Fibroblast of the conjunctiva (primary cell): ENCODE data around the gene CMTM7.
"Not testable (repeated sequence)": the region's sequence is repeated elsewhere in the genome, so short reads cannot be mapped to it uniquely, and the experiment has no call there.

Experiments used
- DNase-seq: peaks from one replicate; pipeline ENCODE4 v3.0.0-alpha.2; 2010; ENCODE audit warnings: low read depth

The CMTM7 gene

GRCh38 chr3:32383136-32383711 is 8.4 kb upstream of the CMTM7 start:
- DNase-seq, result no peak

- no peak for DNase-seq
These were observed 6.7 kb upstream of the CMTM7 start for GRCh38 chr3:32384938-32385337.

GRCh38 chr3:32387512-32387911 is 4.1 kb upstream of the CMTM7 start:
- DNase-seq, result no peak

GRCh38 chr3:32389577-32389976 is 2.1 kb upstream of the CMTM7 start:
- not testable (repeated sequence) for DNase-seq

GRCh38 chr3:32392536-32393302 is 1.1 kb downstream of the CMTM7 start:
- peak; percentile 59 for DNase-seq

- DNase-seq, result no peak
These were observed 3.8 kb downstream of the CMTM7 start for GRCh38 chr3:32395496-32395895.

- DNase-seq, result no peak
These were observed 6.3 kb downstream of the CMTM7 start for GRCh38 chr3:32397941-32398340.

GRCh38 chr3:32398531-32398930 is 6.9 kb downstream of the CMTM7 start:
- DNase-seq, result no peak

- peak; percentile 57 for DNase-seq
These were observed 7.5 kb downstream of the CMTM7 start for GRCh38 chr3:32399030-32399620.

GRCh38 chr3:32401126-32401525 is 9.5 kb downstream of the CMTM7 start:
- DNase-seq, result no peak

- DNase-seq, result no peak
These were observed 10.0 kb downstream of the CMTM7 start for GRCh38 chr3:32401556-32402081.

- DNase-seq, result no peak
These were observed 12.0 kb downstream of the CMTM7 start for GRCh38 chr3:32403663-32404062.

- no peak for DNase-seq
These were observed 13.1 kb downstream of the CMTM7 start for GRCh38 chr3:32404714-32405113.

- no peak for DNase-seq
These were observed 13.5 kb downstream of the CMTM7 start for GRCh38 chr3:32405155-32405554.

- no peak for DNase-seq
These were observed 14.2 kb downstream of the CMTM7 start for GRCh38 chr3:32405711-32406323.

- DNase-seq, result no peak
These were observed 15.1 kb downstream of the CMTM7 start for GRCh38 chr3:32406486-32407408.

GRCh38 chr3:32410367-32411246 is 19.0 kb downstream of the CMTM7 start:
- no peak for DNase-seq

GRCh38 chr3:32411442-32411841 is 19.8 kb downstream of the CMTM7 start:
- DNase-seq, result no peak

- no peak for DNase-seq
These were observed 21.2 kb downstream of the CMTM7 start for GRCh38 chr3:32412887-32413286.

- DNase-seq, result no peak
These were observed 22.3 kb downstream of the CMTM7 start for GRCh38 chr3:32413845-32414521.
